Measurements from ENCODE around the gene ZNF48. TPM values are rescaled to one million over a fixed set of nuclear protein-coding genes. Genes with fewer than 3 reads are reported as not detected.

The ZNF48 gene
- total RNA-seq, 1 experiment from 2014 or later: 57.3 TPM

GRCh38 chr16:30428055-30428454 is 32.8 kb downstream of the ZNF48 start:
- no peaks in the 10 kb centered on the region for H3K4me1 ChIP-seq (ENCODE audit: insufficient read depth, low read length)
- H3K9me3 Mint-ChIP-seq: no peaks in the 10 kb centered on the region; a peak in 2 of 5 replicates
- no peak overlapping the region for H2AFZ ChIP-seq (ENCODE audit: low read length)
- peak overlapping the region in 1 of 3 experiments; percentile 81; a peak in 2 of 7 replicates for H3K27ac Mint-ChIP-seq
- H3K18ac ChIP-seq (ENCODE audit: insufficient read length, low read depth, low read length): no peak overlapping the region
- peaks cover 8% of the 10 kb centered on the region for H3K79me1 ChIP-seq (ENCODE audit: insufficient read depth, low read depth, low read length, poor library complexity, severe bottlenecking)
- H3K4me1 Mint-ChIP-seq: peaks cover 4 to 12% of the 10 kb centered on the region in 2 experiments; a peak in 3 of 4 replicates
- no peak overlapping the region for H4K91ac ChIP-seq (ENCODE audit: insufficient read length, low read depth, low read length)
- DNase-seq: no peak
- no peak overlapping the region for H3K56ac ChIP-seq (ENCODE audit: insufficient read length, low read depth, low read length)
- H3K27me3 ChIP-seq (ENCODE audit: insufficient read depth, low read length): no peaks in the 10 kb centered on the region
- peak overlapping the region in 1 of 2 experiments; percentile 33; a peak in 4 of 5 replicates for H3K4me3 Mint-ChIP-seq
- H3K9me3 ChIP-seq (ENCODE audit: control insufficient read depth, low read depth, low read length): no peaks in the 10 kb centered on the region
- no peak overlapping the region for H3T11ph ChIP-seq (ENCODE audit: low read length)
- no peak overlapping the region for H3K9ac ChIP-seq (ENCODE audit: extremely low read depth, insufficient read length, low read length)
- H2BK12ac ChIP-seq (ENCODE audit: insufficient read length, low read depth, low read length): no peak overlapping the region
- no peak overlapping the region for H3K14ac ChIP-seq (ENCODE audit: insufficient read depth, low read length)
- no peak overlapping the region for H4K5ac ChIP-seq (ENCODE audit: insufficient read length, low read depth, low read length)
- H3K79me2 ChIP-seq (ENCODE audit: insufficient read depth, low read length): peaks cover 4% of the 10 kb centered on the region; the same call in 1 of the 2 replicates
- peaks cover 9% of the 10 kb centered on the region for H3K27me3 Mint-ChIP-seq (ENCODE audit: low read depth)
- no peak overlapping the region for H3K27ac ChIP-seq (ENCODE audit: insufficient read length, low read depth, low read length)
- no peak overlapping the region for H4K8ac ChIP-seq (replicated peaks; ENCODE audit: insufficient read length, low read depth, low read length)
- TF ChIP-seq, protein P1, sequence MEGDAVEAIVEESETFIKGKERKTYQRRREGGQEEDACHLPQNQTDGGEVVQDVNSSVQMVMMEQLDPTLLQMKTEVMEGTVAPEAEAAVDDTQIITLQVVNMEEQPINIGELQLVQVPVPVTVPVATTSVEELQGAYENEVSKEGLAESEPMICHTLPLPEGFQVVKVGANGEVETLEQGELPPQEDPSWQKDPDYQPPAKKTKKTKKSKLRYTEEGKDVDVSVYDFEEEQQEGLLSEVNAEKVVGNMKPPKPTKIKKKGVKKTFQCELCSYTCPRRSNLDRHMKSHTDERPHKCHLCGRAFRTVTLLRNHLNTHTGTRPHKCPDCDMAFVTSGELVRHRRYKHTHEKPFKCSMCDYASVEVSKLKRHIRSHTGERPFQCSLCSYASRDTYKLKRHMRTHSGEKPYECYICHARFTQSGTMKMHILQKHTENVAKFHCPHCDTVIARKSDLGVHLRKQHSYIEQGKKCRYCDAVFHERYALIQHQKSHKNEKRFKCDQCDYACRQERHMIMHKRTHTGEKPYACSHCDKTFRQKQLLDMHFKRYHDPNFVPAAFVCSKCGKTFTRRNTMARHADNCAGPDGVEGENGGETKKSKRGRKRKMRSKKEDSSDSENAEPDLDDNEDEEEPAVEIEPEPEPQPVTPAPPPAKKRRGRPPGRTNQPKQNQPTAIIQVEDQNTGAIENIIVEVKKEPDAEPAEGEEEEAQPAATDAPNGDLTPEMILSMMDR (conservative IDR thresholded peaks at IDR 0.05): no peak
- no peak overlapping the region for H2BK120ac ChIP-seq (ENCODE audit: low read depth, low read length, poor library complexity, severe bottlenecking)
- H3K23ac ChIP-seq (ENCODE audit: insufficient read length, low read depth, low read length): no peak overlapping the region
- H2BK20ac ChIP-seq (ENCODE audit: low read depth, low read length, poor library complexity, severe bottlenecking): no peak overlapping the region
- no peak overlapping the region for H3K4me2 ChIP-seq (ENCODE audit: insufficient read depth, insufficient read length, low read length)
- peaks cover 9% of the 10 kb centered on the region for H3K23me2 ChIP-seq (ENCODE audit: insufficient read length, low read depth, low read length, poor library complexity, severe bottlenecking)
- no CpG with 5 or more reads among the region's 4 CpGs for WGBS (ENCODE audit: extremely low coverage, insufficient read length, low lambda C conversion rate)
- no peak overlapping the region for H3K4ac ChIP-seq (ENCODE audit: low read depth, low read length)
- peaks cover 29 to 44% (median 39%) of the 10 kb centered on the region in 3 experiments for H3K36me3 Mint-ChIP-seq (ENCODE audit: insufficient read depth in 1 of 3, low read depth in 3 of 3)
- no peak overlapping the region for H2BK5ac ChIP-seq (ENCODE audit: insufficient read length, low read length)
- H2BK15ac ChIP-seq (ENCODE audit: low read depth, low read length): no peak overlapping the region
- no peak overlapping the region for H2AK5ac ChIP-seq (ENCODE audit: insufficient read length, low read length)
- H4K20me1 ChIP-seq (ENCODE audit: control insufficient read depth, insufficient read depth, insufficient read length): no peaks in the 10 kb centered on the region
